HG02973 (cell line): ENCODE measurements around the gene CFLAR.
A peak's percentile ranks its signal among the peaks of the same experiment; 100 is the strongest.
"Not testable (repeated sequence)": the region's sequence is repeated elsewhere in the genome, so short reads cannot be mapped to it uniquely, and the experiment has no call there.

Experiments
- ATAC-seq: cut with Tn5 transposase; IDR thresholded peaks from one replicate; pipeline ENCODE4 v1.9.1; 2021; ENCODE audit warnings: moderate library complexity; ENCODE audit not compliant: unreplicated experiment

CFLAR gene

GRCh38 chr2:201116115-201116958 is at the start of gene CFLAR:
CFLAR (plus strand) TSS chr2:201116164; CDS start chr2:201129866, 13,702 bp downstream.
- peak; percentile 31 for ATAC-seq

- ATAC-seq: peak; percentile 27
These were observed 45.0 kb upstream of the CFLAR start for GRCh38 chr2:201070948-201071478.

GRCh38 chr2:201071479-201072200 is 44.3 kb upstream of the CFLAR start, which contains the start of the genes HYCC2 and NDUFB3:
HYCC2 (minus strand) TSS chr2:201071671; CDS start chr2:201024009, 47,662 bp downstream.
NDUFB3 (plus strand) TSS chr2:201072001; CDS start chr2:201078883, 6,882 bp downstream.
- ATAC-seq: peak; percentile 97

GRCh38 chr2:201072201-201072530 is 43.8 kb upstream of the CFLAR start:
- no peak for ATAC-seq

- no peak for ATAC-seq
These were observed 42.9 kb upstream of the CFLAR start for GRCh38 chr2:201073071-201073470.

GRCh38 chr2:201074996-201075395 is 41.0 kb upstream of the CFLAR start:
- ATAC-seq: no peak

GRCh38 chr2:201084863-201085262 is 31.1 kb upstream of the CFLAR start:
- no peak for ATAC-seq

- ATAC-seq: no peak
These were observed 25.4 kb upstream of the CFLAR start for GRCh38 chr2:201090574-201090973.

- no peak for ATAC-seq
These were observed 22.4 kb upstream of the CFLAR start for GRCh38 chr2:201093573-201093972.

- ATAC-seq: no peak
These were observed 15.5 kb upstream of the CFLAR start for GRCh38 chr2:201100497-201100896.

GRCh38 chr2:201105759-201106158 is 10.2 kb upstream of the CFLAR start:
- no peak for ATAC-seq

GRCh38 chr2:201107624-201108023 is 8.3 kb upstream of the CFLAR start:
- ATAC-seq: no peak

- ATAC-seq: no peak
These were observed 7.6 kb upstream of the CFLAR start for GRCh38 chr2:201108341-201108740.

- no peak for ATAC-seq
These were observed 6.8 kb upstream of the CFLAR start for GRCh38 chr2:201109186-201109585.

- no peak for ATAC-seq
These were observed 5.3 kb upstream of the CFLAR start for GRCh38 chr2:201110615-201111014.

- no peak for ATAC-seq
These were observed 4.9 kb upstream of the CFLAR start for GRCh38 chr2:201111096-201111495.

- no peak for ATAC-seq
These were observed 1.6 kb upstream of the CFLAR start for GRCh38 chr2:201114350-201114749.

- ATAC-seq: no peak
These were observed 1.1 kb upstream of the CFLAR start for GRCh38 chr2:201114846-201115245.

- ATAC-seq: peak; percentile 22
These were observed 1.2 kb downstream of the CFLAR start for GRCh38 chr2:201116959-201117734.

GRCh38 chr2:201117735-201118094 is 1.8 kb downstream of the CFLAR start:
- ATAC-seq: not testable (repeated sequence)
